ENCODE results near the gene TRIM61.
"Not testable (repeated sequence)": the region's sequence is repeated elsewhere in the genome, so short reads cannot be mapped to it uniquely, and the experiment has no call there.

TRIM61 gene

DNA sequence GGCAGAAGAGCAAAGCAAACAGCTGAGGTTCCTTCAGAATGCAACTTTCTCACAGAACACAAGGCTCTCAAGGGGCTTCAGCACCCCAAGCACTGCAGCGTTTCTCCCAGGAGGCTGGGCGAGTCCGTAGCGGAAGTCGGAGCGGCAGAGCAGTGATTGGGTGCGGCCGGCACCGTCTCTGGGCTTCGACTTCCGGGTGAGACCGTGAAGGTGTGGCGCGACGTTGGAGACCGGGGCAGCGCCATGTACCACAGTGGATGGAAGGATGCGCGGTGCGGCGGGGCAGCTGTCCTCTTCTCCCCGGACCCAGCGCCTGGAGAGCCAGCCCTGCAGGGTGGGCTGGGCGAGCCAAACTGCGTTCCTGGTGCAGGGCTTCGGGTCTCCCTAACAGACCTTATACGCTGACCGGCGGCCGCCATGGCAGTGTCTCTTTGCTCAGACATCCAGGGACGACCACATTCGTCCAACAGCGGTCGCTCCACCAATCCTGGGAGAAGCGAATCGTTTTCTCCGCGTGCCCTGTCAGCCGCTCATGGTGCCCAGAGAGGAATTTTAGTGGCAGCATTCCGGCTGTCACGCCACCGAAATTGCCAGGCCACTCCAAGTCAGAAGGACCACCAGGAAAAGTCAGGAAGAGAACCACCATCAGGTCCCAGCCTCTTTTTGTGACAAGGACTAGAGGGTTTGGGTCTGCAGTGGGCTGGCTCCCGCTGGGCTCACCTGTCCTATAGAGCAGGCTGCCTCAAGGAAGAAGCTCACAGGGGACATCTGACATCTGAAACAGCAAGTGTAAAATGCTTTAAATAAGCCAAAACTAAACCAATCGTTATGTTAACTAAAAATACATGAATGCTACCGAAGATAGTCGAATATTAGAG, 20.5 kb downstream of the TRIM61 start:
- peak; percentile 90 for DNase-seq

DNA sequence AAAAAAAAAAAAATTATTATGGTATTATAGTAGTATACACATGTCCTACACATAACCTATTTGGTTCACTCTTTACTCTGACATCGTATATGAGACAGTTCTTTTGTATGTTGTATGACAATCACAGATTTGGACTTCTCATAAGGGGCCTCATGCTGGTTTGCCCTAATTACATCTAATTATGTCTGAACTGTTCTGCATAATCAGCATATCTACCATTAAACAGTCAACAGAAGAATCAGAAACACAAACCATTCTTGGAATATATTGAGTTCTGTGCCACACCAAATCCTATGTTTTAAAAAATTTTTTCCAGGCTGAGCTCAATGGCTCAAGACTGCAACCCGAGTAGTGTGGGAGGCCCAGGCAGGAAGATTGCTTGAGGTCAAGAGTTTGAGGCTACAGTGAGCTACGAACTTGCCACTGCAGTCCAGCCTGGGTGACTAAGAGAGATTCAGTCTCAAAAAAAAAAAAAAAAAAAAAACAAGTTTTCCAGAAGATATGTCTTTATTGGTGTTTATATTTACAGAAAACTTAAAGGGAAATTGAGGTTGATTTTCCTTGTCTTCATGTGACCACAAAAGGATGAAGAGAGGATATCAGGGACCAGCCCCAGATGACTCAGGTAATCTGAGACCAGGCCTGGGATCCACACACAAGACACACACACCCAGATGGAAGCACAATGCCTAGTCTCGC, 22.2 kb downstream of the TRIM61 start:
- DNase-seq, result no peak

DNA sequence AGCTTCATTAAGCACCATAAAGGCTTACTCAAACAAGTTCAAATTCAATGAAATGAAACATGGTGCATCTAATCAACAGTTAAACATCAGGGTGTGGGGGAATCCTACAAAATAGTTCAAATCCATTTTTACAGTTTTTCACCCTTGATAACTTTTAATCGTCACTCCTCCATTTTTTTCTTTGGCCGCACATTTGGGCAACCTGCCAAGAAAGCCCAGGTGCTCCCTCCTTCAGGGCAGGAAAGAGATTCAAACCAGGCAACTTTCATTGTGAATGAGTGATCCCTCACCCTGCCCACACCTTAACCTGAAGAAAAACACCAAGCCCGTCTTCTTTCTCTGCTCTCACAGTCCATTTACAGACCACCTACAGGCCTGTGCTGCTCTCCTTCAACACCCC, 24.9 kb downstream of the TRIM61 start:
- no peak for DNase-seq

DNA sequence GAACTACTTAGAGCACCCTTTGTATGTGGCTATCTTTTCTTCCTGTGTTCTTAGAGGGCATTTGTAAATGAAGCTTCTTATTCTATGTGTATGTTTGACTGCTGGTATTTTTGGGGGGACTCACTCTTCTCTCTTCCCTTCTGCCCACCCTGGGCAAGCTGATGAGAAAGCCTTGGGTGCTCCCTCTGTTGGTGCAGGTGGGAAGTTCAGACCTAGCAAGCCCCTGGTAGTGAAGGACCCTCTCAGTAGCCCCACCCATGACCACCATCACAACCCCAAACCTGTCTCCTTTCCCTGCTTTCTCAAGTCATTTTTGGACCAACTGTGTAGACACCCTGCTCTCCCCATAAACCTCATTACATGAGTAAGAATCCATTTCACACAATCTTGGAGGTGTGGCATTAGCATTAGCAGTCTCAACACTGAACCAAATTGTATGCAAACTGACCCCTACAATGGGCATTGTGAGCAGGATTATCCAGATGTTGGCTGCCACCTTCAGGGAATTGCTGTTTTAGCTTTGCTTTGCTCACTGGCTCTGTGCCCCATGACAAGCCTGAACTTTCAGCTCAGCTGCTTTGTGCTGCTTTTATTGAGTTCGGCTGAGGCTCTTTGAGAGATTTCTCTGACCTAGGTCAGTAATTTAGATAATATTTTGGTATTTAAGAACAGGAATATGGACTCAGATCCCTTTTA, 27.9 kb downstream of the TRIM61 start:
- DNase-seq, result no peak

DNA sequence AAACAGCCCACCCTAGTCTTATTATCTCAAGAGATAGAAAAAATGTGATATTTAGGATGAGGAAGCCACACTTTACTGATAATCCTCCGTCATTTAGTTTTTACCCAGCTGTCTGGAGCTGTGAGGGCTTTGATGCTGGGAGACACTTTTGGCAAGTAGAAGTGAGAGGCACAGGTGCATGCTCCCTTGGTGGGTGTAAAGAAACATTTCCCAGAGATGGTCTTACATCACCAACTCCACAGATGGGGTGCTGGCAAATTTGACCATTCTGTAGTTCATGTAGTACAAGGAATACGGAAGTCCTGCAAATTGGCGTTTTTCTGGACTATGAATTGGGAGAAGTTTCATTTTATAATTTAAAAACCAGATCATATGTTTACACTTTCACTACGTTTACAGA, 28.5 kb downstream of the TRIM61 start:
- DNase-seq, result no peak

DNA sequence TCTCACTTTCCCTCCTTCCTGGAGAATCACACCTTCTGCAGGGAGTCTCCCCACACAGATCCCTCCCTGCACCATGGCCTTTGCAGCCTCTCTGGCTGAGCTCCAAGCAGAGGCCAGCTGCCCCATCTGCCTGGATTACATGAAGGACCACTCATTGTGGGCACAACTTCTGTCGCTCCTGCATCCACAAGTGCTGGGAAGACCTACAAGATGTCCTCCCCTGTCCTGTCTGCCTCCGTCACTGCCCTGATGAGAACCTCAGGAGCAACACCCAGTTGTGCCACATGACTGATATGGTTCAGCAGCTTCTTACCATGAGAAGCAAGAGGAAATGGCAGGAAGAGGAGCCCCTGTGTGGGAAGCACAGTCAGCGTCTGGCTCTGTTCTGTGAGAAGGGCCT, 29.5 kb downstream of the TRIM61 start:
- DNase-seq, result not testable (repeated sequence)

DNA sequence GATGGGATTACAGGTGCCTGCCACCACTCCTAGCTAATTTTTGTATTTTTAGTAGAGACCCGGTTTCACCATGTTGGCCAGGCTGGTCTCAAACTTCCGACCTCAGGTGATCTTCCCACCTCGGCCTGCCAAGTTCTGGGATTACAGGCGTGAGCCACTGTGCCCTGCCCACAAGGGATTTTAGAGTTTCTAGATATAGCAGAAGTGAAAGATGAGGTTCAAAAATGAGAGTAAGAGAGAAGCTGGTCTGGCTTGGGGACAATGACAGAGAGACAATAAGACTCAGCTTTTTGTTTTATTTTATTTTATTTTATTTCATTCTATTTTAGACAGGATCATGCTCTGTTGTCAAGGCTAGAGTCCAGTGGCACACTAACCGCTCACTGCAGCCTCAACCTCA, 30.6 kb downstream of the TRIM61 start:
- no peak for DNase-seq

DNA sequence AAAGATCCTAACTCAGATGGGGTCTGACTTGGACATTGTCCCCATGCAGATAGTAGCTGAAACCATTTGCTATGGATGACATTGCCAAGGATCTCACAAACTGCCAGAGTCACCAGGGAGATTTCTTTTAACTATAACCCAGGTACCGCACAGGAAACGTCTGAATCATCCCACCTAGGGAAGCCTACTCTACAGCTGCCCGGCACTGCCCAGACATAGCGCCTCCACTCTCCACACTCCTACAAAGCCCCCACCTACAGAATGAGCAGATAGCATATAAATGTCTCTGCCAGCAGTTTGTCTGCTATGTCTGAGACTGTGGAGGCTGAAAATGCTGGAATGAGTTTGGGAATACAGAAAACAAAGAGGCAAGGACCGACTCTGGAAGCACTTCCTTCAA, 32.3 kb downstream of the TRIM61 start:
- DNase-seq, result no peak

DNA sequence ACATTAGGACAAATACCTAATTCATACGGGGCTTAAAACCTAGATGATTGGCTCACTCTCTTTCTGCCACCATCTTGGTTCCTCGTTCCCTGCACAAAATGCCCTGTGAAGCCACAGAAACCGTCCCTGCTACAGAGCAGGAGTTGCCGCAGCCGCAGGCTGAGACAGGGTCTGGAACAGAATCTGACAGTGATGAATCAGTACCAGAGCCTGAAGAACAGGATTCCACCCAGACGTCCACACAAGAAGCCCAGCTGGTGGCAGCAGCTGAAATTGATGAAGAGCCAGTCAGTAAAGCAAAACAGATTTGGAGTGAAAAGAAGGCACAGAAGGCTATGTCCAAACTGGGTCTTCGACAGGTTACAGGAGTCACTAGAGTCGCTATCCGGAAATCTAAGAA, 34.3 kb downstream of the TRIM61 start:
- no peak for DNase-seq

DNA sequence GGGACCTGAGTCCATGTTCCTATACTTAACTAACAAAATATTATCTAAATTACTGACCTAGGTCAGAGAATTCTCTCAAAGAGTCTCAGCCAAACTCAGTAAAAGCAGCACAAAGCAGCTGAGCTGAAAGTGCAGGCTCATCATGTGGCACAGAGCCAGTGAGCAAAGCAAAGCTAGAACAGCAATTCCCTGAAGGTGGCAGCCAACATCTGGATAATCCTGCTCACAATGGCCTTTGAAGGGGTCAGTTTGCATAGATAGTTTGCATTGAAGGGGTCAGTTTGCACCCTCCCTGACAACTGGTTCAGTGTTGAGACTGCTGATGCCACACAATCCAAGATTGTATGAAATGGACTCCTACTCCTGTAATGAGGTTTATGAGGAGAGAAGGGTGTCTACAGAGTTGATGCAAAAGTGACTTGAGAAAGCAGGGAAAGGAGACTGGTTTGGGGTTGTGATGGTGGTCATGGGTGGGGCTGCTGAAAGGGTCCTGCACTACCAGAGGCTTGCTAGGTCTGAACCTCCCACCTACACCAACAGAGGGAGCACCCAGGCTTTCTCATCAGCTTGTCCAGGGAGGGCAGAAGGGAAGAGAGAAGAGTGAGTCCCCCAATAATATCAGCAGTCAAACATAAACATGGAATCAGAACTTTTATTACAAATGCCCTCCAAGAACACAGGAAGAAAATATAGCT, 39.7 kb downstream of the TRIM61 start:
- DNase-seq, result no peak

DNA sequence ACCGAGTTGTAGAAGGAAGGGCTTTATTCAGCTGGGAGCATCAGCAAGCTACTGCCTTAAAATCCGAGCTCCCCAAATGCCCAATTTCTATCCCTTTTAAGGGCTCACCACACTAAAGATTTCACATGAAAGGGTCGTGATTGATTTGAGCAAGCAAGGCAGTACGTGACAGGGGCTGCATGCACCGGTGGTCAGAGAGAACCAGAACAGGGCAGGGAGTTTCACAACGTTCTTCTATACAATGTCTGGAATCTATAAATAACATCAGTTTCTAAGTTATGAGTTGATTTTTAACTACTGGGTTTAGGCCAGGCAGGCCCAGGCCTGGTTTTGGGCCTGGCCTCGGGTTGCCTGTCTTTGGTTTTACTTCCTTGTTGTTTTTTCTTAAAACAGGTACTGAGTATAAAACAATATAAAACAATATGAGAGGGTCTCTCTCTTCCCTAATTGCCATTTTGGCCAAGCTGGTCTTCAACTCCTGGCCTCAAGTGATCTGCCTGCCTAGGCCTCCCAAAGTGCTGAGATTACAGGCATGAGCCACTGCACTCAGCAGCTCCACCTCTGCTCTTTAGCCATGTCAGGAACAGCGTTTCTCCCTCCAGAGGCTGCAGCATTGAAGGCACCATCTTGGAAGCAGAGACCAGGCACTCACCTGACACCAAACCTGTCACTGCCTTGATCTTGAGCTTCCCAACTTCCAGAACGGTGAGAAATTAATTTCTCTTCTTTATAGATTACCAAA, 41.4 kb downstream of the TRIM61 start:
- DNase-seq, result not testable (repeated sequence)

DNA sequence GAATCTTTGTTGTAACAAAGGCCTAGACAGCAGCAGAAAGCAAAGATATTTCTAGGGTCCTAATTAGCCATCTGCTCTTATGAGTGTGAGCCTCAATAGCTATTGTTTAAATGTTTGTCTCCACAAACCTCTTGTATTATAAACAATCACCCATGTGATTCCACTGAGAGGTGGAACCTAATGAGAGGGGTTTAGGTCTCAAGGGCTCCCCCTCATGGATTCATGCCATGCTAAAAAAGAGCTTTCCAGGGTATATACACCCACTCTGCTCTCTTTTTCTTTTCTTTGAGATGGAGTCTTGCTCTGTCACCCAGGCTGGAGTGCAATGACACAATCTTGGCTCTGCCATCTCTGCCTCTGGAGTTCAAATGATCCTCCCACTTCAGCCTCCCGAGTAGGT, 42.1 kb downstream of the TRIM61 start:
- no peak for DNase-seq

DNA sequence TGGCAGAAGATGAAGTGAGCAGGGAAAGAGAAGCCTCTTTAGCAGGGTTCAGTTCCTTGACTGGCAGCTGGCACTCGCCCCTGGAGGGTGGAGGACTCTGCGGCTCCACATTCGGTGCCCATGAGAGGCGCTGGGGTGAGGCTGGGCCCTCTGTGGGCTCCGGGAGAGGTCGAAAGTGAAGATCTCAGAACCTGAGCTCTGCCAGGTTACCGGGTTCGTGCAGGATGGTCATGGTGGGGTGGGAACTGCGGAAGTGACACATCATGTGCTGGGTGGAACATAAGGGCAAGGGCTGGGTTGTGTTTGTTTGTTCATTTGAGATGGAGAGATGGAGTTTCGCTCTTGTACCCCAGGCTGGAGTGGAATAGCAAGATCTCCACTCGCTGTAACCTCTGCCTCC, 44.2 kb downstream of the TRIM61 start:
- DNase-seq, result no peak

DNA sequence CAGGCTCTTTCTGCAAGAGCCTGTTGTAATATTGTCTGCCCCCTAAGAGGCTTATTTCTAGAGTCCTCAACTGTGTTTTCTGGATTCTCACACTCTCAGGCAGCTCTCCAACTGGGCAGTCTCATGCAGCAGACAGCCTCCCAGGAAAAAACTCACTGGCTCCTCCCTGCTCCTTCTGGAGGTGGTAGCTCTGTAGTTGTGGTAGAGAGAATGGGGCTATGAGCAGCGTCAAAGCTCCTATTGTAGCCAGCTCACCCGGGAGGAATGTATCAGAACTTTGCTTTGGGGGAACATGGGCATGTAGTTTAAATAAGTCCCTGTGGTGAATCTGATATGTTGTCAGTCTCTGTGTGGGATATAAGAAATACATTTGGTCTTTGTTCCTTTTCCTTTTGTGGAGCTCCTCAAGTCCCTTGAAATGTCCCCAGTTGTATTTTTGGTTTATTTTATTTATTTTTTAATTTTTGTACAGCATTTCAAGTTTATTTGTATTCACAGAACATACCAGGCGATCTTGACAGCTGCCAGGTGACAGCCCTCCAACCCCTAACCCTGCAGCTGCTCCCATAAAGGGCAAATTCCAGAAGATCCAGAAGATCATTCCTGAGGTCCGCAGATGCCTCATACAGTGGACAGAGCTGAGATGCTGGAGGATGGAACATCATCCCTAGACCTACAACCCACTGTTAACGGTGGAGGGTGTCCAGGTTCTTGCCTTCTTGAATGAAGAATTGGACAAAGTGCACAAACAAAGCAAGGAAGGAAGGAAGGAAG, 45.7 kb downstream of the TRIM61 start:
- DNase-seq, result no peak

DNA sequence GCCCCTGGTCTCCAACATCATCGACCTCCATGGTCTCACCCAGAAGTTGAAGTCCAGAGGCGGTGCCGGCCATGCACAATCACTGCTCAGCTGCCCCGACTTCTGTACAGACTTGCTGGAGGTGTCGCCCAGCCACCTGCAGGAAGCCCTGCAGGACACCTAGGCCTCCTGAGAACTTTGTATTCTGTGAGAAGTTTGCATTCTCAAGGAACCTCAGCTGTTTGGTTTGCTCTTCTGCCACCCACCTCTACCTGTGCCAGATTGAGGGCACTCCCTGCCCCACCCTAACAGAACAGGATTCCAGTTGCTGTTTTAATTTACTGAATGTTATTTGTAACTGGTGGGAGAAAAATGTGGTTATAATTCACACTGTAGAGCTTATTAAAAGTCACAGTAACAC, 46.8 kb downstream of the TRIM61 start:
- no peak for DNase-seq

DNA sequence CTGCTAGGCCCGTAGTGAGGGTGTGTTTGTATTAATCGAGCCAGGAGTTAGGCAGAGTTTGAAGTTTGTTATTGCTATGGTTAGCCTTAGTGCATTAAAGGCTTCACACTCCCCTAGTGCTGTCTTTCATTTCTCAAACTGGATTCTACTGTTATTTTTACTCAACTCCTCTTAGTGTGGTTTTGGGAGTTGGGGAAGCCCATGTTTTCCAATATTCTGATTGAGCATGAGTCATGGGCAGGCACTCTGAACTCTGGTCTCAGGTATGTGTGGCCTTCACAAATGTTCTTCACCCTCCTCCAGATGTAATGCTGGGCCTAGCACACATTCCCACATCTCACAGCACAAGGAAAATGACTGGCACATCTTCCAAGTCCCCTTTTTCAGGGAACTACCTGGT, 50.4 kb downstream of the TRIM61 start:
- DNase-seq, result not testable (repeated sequence)

DNA sequence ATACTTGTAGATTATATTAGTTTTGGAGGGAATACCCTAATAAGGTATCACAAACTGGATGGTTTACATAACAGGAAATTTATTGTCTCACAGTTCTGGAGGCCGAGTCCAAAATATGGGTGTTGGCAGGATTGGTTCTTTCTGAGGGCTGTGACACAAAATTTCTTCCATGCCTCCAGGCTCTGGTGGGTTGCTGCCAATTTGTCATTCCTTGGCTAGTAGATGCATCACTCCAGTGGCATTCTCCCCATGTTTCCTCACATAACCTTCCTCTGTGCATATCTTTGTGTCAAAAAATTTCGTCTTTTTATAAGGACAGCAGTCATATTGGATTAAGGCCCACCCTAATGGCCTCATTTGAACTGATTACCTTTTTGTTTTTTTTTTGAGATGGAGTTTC, 51.2 kb downstream of the TRIM61 start:
- no peak for DNase-seq

DNA sequence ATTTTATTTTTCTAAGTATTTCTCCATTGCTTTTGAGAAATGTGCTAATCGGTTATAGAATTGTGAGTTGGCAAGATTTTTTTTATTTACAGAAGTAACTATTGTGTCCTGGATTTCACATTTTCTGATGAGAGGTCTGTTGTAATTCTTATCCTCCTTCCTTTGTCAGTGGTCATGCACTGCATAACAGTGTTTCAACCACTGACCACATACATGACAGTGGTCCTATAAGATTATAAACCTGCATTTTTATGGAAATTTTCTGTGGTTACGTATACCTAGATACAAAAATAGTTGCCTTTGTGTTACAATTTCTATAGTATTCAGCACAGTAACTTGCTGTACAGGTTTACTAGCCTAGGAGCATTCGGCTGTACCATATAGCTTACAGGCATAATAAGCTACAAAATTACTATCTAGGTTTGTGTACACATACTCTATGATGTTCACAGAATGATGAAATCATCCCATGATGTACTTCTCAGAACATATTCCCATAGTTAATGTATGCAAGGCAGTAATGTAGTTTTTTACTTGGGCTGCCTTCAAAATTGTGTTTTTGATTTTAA, 52.7 kb downstream of the TRIM61 start:
- no peak for DNase-seq

DNA sequence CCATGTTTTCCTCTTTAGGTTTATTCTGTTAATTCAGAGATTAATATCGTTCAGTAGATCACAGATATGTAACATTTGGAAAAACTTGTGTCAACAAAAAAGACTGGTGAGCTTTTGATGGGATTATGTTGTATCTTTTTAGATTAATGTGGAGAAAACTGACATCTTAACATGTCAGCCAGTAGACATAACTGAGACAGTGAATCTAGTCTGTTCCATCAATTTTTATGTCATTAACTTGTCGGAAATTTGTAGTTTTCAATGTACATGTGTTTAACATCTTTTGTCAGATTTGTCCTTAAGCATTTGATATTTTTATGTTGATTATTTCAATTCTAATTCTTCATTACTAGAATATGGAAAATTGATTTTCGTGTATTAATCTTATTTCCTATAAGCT, 58.5 kb downstream of the TRIM61 start:
- no peak for DNase-seq

Data from NCI-H345 (cell line).